ENCODE results near the gene NOX1. TPM values are rescaled to one million over a fixed set of nuclear protein-coding genes. Genes with fewer than 3 reads are reported as not detected.
"Not testable (repeated sequence)": the region's sequence is repeated elsewhere in the genome, so short reads cannot be mapped to it uniquely, and the experiment has no call there.

Gene NOX1
- total and polyA plus RNA-seq, 3 experiments from 2014 or later = not detected

DNA sequence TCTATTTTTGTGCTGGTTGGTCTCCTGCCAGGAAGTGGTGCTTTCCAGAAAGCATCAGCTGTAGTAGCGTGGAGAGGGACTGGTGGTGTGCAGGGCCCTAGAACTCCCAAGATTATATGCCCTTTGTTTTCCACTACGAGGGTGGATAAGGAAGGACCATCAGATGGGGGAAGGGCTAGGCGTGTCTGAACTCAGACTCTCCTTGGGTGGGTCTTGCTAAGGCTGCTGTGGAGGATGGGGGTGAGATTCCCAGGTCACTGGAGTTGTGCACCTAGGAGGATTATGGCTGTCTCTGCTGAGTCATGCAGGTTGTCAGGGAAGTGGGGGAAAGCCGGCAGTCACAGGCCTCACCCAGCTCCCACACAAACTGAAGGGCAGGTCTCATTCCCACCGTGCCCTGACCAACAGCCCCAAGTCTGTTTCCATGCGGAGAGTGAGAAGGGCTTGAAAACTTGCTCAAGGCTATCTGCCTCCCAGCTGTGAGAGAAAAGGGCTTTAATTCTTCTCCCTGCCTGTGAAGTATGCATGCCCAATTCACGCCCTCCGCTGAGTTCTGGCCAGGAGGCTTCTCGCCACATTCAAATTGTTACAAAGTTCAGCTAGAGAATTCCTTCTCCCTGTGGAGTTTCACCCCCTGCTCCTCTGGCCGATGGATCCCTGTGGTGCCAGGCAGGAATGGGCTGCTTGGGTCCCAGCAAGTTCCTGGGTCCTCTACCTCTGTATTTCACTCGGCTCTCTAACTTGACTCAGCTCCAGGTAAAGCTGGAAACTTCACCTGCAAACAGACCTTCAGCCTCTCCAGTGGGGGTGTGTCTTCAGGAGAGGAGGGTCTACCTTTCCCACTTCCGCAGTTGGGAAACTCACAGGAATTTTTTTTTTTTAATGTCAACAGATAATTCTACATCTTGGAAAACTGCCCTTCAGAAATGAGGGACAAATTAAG lies 61.7 kb downstream of the NOX1 start:
- Histone ChIP-seq H3K27ac (ENCODE audit: low read depth, low read length) (no peak overlapping the region), H3K36me3 (ENCODE audit: insufficient read depth, low read length) (no peaks in the 10 kb centered on the region), H3K9me3 (ENCODE audit: low read length) (no peaks in the 10 kb centered on the region), H3K4me3 (ENCODE audit: low read length) (no peak overlapping the region), H3K27me3 (ENCODE audit: insufficient read depth, low read length, poor library complexity, severe bottlenecking) (no peaks in the 10 kb centered on the region), H3K4me1 (ENCODE audit: insufficient read depth, low read length) (no peaks in the 10 kb centered on the region)
- H3K27ac Mint-ChIP-seq = no peak overlapping the region
- peaks cover 14 to 54% of the 10 kb centered on the region in 2 donors for H3K27me3 Mint-ChIP-seq
- no peak for DNase-seq
- no peaks in the 10 kb centered on the region for H3K4me1 Mint-ChIP-seq
- POLR2A ChIA-PET = no interaction called here
- H3K9me3 Mint-ChIP-seq = peaks cover 0 to 5% (median 0%) of the 10 kb centered on the region in 5 donors
- CTCF ChIA-PET = no interaction called here
- H3K4me3 Mint-ChIP-seq = no peak overlapping the region
- H3K36me3 Mint-ChIP-seq = no peaks in the 10 kb centered on the region

DNA sequence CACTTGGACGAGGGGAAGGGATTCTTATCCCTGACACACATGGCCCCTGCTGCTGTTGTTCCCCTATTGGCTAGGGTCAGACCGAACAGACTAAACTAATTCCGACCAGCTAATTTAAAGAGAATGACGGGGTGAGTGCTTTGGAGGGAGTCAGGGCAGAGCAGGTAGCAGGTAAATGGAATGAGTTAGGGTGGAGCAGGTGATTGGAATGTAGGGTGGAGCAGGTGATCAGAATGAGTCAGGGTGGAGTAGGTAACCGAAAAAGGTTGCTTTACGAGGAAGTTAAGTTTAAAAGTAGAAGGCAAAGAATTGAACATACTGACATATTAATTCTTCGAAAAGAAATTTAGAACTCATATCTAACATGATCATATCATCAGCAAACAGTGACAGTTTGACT lies 65.9 kb downstream of the NOX1 start:
- H3K9me3 ChIP-seq (ENCODE audit: low read length); H3K27ac ChIP-seq (ENCODE audit: low read depth, low read length); H3K36me3 Mint-ChIP-seq; H3K4me3 ChIP-seq (ENCODE audit: low read length); H3K4me3 Mint-ChIP-seq; H3K27ac Mint-ChIP-seq; H3K4me1 ChIP-seq (ENCODE audit: insufficient read depth, low read length); DNase-seq; CTCF ChIA-PET; H3K4me1 Mint-ChIP-seq; H3K27me3 ChIP-seq (ENCODE audit: insufficient read depth, low read length, poor library complexity, severe bottlenecking); POLR2A ChIA-PET; H3K36me3 ChIP-seq (ENCODE audit: insufficient read depth, low read length): not testable (repeated sequence)
- Mint-ChIP-seq H3K9me3 (peaks cover 5 to 13% (median 8%) of the 10 kb centered on the region in 5 donors), H3K27me3 (peaks cover 17 to 33% of the 10 kb centered on the region in 2 donors)

DNA sequence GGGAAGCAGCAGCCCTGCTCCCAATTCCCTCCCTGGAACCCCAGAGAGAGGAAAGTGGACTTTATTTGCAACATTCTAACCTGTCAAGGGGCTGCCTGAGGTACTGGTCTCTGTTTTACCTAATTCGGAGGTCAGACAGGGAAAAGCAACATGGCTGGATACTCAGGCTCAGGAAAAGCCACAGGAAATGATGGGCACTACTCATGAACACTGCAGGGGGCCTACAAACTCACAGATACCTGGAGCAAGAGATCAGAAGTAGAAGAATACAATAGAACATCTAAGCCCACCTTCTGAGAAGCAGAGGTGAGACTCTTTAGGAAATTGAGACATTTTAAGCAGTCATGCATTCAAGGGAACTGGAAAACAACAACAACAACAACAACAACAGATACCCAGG lies 69.4 kb downstream of the NOX1 start:
- ChIA-PET POLR2A (no interaction called here), CTCF (no interaction called here)
- H3K4me1 ChIP-seq (ENCODE audit: insufficient read depth, low read length) = no peaks in the 10 kb centered on the region
- Mint-ChIP-seq H3K4me1 (no peaks in the 10 kb centered on the region), H3K4me3 (no peak overlapping the region), H3K27me3 (peaks cover 18 to 20% of the 10 kb centered on the region in 2 donors), H3K9me3 (peaks cover 5 to 13% (median 7%) of the 10 kb centered on the region in 5 donors), H3K27ac (no peak overlapping the region), H3K36me3 (no peaks in the 10 kb centered on the region)
- no peak overlapping the region for H3K4me3 ChIP-seq (ENCODE audit: low read length)
- DNase-seq = no peak
- no peak overlapping the region for H3K27ac ChIP-seq (ENCODE audit: low read depth, low read length)
- H3K9me3 ChIP-seq (ENCODE audit: low read length) = no peaks in the 10 kb centered on the region
- H3K27me3 ChIP-seq (ENCODE audit: insufficient read depth, low read length, poor library complexity, severe bottlenecking) = no peaks in the 10 kb centered on the region
- H3K36me3 ChIP-seq (ENCODE audit: insufficient read depth, low read length) = no peaks in the 10 kb centered on the region

DNA sequence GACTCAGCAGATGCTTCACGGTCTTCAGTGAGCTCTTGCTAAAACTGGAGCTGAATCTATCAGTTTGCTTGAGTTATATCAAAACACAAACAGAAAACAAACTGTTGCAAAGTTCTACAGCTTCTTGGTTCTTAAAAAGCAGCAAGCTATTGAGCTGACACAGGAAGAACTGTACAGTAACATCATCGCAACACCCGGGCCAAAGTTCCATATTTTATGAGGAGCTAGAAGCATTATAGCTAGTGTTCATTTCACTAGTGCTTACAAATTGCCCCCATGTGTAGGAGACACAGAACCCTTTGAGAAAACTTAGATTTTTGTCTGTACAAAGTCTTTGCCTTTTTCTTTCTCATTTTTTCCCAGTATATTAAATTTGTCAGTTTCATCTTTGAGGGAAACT lies 71.3 kb downstream of the NOX1 start:
- POLR2A ChIA-PET = no interaction called here
- Histone ChIP-seq H3K4me3 (ENCODE audit: low read length) (no peak overlapping the region), H3K36me3 (ENCODE audit: insufficient read depth, low read length) (no peaks in the 10 kb centered on the region), H3K9me3 (ENCODE audit: low read length) (no peaks in the 10 kb centered on the region), H3K27me3 (ENCODE audit: insufficient read depth, low read length, poor library complexity, severe bottlenecking) (no peaks in the 10 kb centered on the region), H3K27ac (ENCODE audit: low read depth, low read length) (no peak overlapping the region), H3K4me1 (ENCODE audit: insufficient read depth, low read length) (no peaks in the 10 kb centered on the region)
- CTCF ChIA-PET = no interaction called here
- Mint-ChIP-seq H3K4me3 (no peak overlapping the region), H3K27me3 (peaks cover 7 to 15% of the 10 kb centered on the region in 2 donors), H3K4me1 (no peaks in the 10 kb centered on the region), H3K36me3 (no peaks in the 10 kb centered on the region), H3K27ac (no peak overlapping the region), H3K9me3 (peaks cover 5 to 13% (median 7%) of the 10 kb centered on the region in 5 donors)
- no peak for DNase-seq

DNA sequence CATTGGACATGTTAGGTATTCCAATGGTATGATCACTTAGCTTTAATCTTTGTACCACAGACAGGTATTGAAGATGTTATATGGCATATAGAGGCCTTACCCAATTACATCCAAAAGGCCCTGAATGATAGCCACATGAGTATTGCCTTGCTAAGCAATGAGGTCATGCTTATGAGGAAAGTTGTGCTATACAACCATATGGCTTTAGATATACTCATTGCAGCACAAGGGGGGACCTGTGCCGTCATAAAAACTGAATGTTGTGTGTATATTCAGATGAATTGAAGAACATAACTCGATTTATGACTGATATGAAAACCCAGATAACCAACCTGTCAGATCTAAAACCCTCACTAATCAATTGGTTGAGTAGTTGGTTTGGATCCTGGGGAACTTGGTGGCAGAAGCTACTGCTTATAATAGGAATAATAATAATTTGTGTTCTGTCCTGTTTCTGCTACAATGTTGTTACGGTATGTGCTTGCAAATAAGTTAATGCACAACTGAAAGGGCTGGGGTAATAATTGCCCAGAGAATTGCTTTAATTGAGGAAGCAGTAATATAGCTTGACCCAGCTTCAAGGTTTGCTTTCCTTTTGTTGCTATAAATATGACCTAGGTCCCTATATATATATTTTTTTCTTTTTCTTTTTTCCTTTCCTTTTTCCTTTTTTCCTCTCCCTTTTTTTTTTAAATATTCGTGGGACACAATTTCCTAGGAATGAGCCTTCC lies 75.5 kb downstream of the NOX1 start:
- Mint-ChIP-seq H3K9me3 (no peaks in the 10 kb centered on the region), H3K36me3 (no peaks in the 10 kb centered on the region), H3K27ac (no peak overlapping the region), H3K4me1 (no peaks in the 10 kb centered on the region), H3K27me3 (peaks cover 4 to 7% of the 10 kb centered on the region in 2 donors), H3K4me3 (no peak overlapping the region)
- no peak overlapping the region for H3K27ac ChIP-seq (ENCODE audit: low read depth, low read length)
- H3K27me3 ChIP-seq (ENCODE audit: insufficient read depth, low read length, poor library complexity, severe bottlenecking) = no peaks in the 10 kb centered on the region
- no peak for DNase-seq
- no peaks in the 10 kb centered on the region for H3K4me1 ChIP-seq (ENCODE audit: insufficient read depth, low read length)
- H3K9me3 ChIP-seq (ENCODE audit: low read length) = no peaks in the 10 kb centered on the region
- ChIA-PET POLR2A (no interaction called here), CTCF (no interaction called here)
- H3K36me3 ChIP-seq (ENCODE audit: insufficient read depth, low read length) = no peaks in the 10 kb centered on the region
- H3K4me3 ChIP-seq (ENCODE audit: low read length) = no peak overlapping the region

DNA sequence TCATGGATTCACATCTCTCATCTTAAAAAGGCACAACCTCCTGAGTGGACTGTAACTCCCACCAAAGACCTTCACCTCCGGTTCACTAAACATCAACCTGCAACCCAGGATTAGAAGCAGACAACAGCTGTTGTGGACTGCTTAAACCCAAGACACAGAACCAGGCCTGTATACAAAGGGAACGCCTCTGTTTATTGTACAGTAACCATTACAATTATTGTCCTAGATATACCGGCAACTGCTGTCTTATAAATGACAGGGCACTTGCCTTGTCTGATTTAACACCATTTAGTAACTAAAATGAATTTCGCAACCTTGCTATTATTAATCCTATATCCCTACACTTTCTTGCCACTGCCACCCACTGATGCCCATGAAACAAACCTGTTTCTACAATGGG lies 76.8 kb downstream of the NOX1 start:
- Mint-ChIP-seq H3K36me3 (no peaks in the 10 kb centered on the region), H3K27me3 (peaks cover 3 to 7% of the 10 kb centered on the region in 2 donors), H3K4me1 (no peaks in the 10 kb centered on the region), H3K4me3 (no peak overlapping the region), H3K9me3 (no peaks in the 10 kb centered on the region), H3K27ac (no peak overlapping the region)
- H3K36me3 ChIP-seq (ENCODE audit: insufficient read depth, low read length) = no peaks in the 10 kb centered on the region
- no peak overlapping the region for H3K4me3 ChIP-seq (ENCODE audit: low read length)
- no peak overlapping the region for H3K27ac ChIP-seq (ENCODE audit: low read depth, low read length)
- no peak for DNase-seq
- no peaks in the 10 kb centered on the region for H3K27me3 ChIP-seq (ENCODE audit: insufficient read depth, low read length, poor library complexity, severe bottlenecking)
- POLR2A ChIA-PET = no interaction called here
- no peaks in the 10 kb centered on the region for H3K4me1 ChIP-seq (ENCODE audit: insufficient read depth, low read length)
- H3K9me3 ChIP-seq (ENCODE audit: low read length) = no peaks in the 10 kb centered on the region
- CTCF ChIA-PET = no interaction called here

DNA sequence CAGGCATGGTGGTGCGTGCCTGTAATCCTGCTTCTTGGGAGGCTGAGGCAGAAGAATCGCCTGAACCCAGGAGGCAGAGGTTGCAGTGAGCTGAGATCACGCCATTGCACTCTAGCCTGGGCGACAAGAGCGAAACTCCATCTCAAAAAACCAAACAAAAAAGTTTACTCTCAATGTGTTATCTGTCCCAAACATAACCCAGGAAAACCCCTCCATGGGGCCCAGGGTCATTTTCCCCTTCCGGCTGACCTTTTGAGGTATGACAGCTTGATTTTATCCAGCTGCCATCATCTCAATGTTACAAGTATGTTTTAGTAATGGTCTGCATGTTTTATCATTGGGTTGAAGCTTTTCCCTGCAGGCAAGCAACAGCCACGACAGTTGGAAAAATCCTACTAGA lies 77.8 kb downstream of the NOX1 start:
- H3K4me3 Mint-ChIP-seq; H3K9me3 ChIP-seq (ENCODE audit: low read length); DNase-seq; H3K36me3 ChIP-seq (ENCODE audit: insufficient read depth, low read length); H3K36me3 Mint-ChIP-seq; H3K27me3 Mint-ChIP-seq; CTCF ChIA-PET; H3K27ac ChIP-seq (ENCODE audit: low read depth, low read length); H3K4me1 ChIP-seq (ENCODE audit: insufficient read depth, low read length); H3K4me3 ChIP-seq (ENCODE audit: low read length); H3K4me1 Mint-ChIP-seq; POLR2A ChIA-PET; H3K27ac Mint-ChIP-seq; H3K9me3 Mint-ChIP-seq; H3K27me3 ChIP-seq (ENCODE audit: insufficient read depth, low read length, poor library complexity, severe bottlenecking): not testable (repeated sequence)

Data from CD8-positive, alpha-beta memory T cell (primary cell).